H4 (cell line): Measurements from ENCODE around the gene CNTNAP3B. TPM values are rescaled to one million over a fixed set of nuclear protein-coding genes. Genes with fewer than 3 reads are reported as not detected.
A peak's percentile ranks its signal among the peaks of the same experiment; 100 is the strongest.
"Not testable (repeated sequence)": the region's sequence is repeated elsewhere in the genome, so short reads cannot be mapped to it uniquely, and the experiment has no call there.

Experiments
- DNase-seq: peaks from one replicate; pipeline ENCODE4 v3.0.0-alpha.2; 2015; ENCODE audit warnings: low spot score
- total RNA-seq: library from RNA; depleted of rRNA; stranded (reverse); fragments of >200 nt; shearing (Covaris generic); gene quantifications from 2 replicates; pipeline ENCODE4 v1.2.3, GENCODE V29; 2014; rRNA removed

CNTNAP3B gene
- 23.1 and 23.4 TPM in 2 replicates for total RNA-seq

DNA sequence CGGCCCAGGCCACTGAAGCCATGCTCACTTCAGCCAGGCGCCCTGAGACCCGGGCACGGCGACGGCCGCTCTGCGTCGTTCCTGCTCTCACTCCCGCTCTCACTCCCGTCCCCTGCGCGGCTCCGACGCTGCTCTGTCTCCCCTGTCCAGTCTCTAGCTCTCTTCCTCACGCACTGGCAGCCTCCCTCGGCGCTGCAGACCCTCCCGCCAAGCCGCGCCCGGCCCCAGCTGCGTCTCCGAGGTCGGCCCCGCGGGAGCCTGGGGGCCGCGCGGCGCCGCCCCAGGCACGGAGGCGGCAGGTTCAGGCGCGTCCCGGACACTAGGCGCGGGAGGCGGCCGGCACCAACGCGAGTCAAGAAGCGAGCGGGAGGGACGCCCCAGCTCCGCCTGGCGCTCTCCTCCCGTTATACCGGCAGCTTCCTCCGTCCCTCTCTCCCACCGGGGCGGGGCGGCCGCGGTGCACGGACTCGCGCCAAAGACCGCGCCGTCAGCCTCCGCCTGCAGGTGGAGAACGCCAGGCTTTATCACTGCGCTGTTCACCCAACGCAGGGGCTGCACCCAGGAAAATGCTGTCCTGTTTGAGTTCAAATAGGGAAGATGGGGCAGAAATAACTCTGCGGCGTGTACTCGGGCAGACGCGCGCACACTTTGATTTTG, at the start of gene CNTNAP3B:
Gene CNTNAP3B, minus strand, starts transcription at position 354 of the 657 bp plus-strand sequence. Its CDS starts 332 bp downstream, at position 22.
- not testable (repeated sequence) for DNase-seq

DNA sequence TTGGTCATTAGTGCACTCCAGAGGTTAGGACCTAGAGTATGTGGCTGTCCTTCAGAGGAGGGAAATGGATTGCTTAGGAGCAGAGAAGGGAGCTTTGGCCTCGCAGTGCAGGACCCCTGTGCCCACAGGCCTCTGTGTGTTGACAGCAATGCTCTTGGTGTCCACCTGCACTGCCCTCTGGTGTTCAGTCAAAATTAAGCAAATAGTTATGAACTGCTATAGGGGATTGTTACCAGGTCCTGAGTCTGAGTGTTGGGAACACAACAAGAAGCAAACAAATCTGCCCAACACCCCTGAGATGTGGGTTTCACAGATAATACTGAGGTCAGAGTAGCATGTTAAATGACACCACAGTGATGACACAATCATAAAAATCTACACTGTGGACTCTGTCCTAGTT, 31.1 kb upstream of the CNTNAP3B start:
- peak; percentile 32 for DNase-seq

DNA sequence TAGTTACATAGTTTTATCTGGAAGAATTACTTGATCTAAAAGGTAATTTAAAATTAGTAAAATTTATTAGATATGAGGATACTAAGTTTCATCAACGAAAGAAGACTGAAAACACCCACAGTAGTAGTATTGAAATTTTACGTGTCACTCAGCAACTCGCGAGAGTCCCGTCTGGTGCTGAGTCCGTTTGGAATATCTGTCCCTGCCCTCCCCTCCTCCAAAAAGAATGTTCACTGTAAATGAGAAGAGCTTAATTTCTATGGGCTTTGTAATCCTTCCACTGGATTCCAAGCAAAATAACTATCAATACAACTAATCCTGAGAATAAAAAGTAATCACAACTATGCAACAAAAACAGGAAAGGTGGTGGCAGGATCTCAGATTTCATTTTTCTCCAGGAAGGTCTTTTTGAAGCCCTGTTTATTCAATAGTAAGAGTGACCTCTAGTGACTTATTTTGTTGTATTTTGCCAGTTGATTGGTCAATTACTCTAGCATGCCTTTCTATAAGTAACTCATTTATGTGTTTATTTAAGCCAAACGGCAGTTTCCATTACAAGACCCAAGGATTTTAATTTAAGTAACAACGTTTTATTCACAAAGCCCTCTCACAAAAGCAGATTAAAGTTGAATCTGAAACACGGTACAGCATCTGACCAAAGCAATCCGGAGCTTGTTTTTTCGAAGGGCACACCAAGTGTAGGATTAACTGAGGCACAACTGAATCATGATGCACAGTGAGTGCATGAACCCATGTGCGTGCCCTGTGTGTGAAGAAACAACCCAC, 2.0 kb downstream of the CNTNAP3B start:
- peak; percentile 57 for DNase-seq

DNA sequence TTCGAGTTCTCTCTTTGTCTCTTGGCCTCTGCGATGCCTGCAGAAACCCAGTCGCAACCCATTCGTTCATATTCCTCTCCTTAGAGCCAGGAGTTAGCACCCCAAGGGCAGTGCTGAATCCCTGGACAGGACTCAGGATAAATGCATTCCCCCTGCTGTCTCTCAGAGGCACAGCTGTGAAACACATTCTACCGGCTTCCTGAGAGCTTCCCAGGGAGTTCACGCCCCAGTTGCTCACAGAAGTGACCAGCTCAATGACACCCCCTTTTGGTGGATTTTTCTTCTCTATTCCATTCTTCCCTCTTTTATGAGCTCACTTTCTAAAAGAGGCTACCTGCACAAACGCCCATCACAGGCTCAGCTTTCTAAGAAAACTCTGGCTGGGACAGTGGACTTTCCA, 8.2 kb downstream of the CNTNAP3B start:
- not testable (repeated sequence) for DNase-seq

DNA sequence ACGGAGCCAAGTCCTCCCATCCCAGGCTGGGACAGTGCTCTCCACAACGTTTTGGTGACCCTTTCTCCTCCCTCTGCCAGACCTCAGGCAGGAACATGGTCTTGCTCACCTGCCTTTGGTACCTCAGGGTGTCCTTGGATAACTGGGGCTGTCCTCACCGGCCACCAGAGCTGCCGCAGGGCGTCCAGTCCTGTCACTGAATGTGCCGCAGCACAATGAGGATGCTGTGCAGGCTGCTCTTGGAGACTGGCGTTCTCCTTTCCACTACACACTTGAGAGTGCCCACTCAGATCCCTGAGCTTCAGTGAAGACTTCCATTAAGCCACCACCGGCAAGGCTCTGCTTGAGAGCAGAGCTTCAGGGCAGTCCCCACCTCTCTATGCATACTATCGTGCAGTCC, 33.3 kb downstream of the CNTNAP3B start:
- DNase-seq = not testable (repeated sequence)

DNA sequence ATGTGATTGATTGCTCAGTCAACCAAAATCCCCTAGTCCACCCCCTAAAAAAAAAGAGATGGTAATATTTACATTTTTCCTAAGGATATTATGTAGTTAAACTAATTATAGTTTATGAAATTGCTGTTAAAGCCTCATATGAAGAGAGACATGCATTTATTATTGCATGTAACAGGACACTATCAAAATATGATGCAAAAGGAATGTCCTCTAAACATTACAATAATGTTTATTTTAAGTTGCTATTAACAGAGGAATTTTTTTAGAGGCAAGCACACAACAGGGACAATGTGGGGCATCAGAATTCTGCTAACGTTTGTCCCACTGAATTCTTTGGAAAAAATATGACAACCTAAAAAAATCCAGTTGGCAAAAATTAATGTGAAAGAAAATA, 44.7 kb downstream of the CNTNAP3B start:
- DNase-seq = not testable (repeated sequence)

DNA sequence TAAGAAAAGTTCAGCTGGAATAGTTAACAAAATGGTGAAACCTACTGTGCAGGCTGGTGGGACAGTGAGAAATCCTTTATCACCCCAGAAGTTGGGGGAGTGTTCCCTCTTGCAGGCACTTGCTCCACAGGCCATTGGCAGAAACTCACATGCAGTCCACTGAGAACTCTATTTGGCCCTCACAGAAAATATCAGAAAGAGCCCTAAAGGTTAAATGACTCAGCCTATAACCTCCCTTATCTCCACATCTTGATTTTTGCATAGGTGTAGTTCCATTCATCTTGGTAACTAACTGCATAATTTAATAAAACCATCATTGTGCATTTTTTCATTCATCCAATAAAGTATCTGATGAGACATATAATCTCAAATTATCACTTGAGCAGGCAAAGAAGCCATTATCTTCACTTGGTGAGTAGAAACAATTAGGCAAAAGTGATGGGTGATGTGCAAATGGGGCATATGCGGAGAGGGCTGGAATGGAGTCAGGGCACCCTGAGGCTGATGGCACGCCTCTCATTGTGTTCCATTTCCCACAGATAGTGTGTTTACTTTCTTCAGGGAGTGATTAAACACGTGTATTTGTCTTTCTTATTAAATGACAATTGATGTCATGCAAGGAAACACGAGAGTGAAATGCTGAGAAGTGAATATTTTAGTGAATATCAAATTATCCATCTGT, 45.2 kb downstream of the CNTNAP3B start:
- not testable (repeated sequence) for DNase-seq

DNA sequence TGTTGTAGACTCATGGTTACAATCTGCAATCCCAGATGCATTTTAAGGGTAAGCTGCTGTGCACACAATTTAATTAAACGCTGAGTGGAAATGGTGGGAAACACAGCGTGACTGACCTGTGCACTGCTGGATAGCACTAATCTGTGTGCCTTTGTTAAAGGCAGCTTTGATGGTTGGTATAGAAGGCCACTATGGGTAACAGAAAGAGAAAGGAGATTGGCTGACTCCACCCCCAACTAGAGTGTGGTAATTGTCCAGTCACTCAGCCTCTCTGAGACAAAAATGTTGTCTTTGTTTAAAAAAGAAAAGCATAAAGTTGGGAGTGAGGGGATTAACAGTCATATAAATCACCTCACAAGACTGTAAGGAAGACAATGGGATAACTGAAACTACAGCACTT, 48.9 kb downstream of the CNTNAP3B start:
- peak; percentile 2 for DNase-seq

DNA sequence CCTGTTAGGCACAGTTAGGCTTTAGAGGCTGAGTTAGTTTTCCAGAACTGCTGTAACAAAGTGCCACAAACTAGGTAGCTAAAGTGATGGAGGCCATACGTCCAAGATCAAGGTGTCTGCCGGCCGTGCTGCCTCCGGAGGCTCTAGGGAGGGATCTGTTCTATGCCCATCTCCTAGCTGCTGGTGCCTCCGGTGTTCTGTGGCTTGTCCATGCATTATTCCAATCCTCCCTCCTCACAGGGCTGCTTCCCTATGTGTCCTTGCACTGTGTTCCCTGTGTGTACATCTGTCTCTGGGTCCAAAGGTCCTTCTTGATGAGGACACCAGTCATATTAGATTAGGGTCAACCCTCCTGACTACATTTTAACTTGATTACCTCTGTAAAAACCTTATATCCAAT, 54.4 kb downstream of the CNTNAP3B start:
- DNase-seq = not testable (repeated sequence)

DNA sequence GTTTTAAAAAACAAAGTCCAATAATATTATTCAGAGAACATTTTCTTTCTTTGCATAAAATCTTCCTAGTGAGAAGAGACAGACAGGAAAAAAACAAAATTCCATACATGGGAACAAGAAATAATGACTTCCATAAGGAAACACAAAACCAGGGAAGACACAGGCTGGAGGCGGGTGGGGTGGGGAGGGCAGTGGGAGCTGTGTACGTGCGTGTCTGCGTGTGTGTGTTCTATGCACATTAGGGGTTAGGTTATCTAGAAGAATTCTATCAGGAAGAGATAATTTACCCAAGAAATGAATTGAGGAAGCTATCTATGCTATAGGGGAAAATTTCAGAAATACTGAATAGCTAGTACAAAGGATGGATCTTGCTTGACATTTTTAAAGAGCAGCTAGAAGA, 58.2 kb downstream of the CNTNAP3B start:
- DNase-seq = not testable (repeated sequence)

DNA sequence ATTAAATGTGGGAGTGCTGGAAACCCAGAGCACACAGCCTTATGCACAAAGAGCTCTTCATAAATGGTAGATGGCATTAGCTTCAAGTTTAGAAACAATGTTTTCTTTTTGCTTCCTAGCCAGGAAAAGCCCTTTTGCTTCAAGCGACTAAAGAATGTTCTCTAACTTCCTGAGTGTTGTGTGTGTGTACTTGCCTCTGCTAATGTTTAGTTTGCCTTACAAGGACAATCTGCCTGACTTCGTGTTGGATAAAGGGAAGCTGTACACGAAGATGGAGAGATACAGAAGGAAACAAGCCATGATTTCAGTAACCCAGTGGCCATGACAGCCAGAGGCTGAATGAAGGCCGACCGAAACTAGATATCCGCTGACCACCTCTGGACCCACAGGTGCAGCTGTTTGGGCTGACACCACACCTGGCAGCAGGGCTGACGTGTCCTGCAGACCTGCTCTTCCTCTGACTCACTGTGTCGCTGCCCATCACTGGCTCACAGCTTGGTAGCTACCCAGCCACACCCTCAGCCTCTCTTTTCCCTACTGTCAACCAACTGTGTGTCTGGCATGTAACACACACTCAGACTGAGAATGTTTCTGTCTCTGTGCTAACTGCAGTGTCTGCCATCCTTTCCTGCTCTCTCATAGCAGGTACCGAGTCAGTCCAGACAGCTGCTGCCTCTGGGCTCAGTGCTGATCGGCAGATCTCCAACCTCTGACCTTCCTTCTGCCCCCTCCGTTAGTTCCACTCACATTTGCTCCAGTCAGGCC, 59.0 kb downstream of the CNTNAP3B start:
- DNase-seq = not testable (repeated sequence)

DNA sequence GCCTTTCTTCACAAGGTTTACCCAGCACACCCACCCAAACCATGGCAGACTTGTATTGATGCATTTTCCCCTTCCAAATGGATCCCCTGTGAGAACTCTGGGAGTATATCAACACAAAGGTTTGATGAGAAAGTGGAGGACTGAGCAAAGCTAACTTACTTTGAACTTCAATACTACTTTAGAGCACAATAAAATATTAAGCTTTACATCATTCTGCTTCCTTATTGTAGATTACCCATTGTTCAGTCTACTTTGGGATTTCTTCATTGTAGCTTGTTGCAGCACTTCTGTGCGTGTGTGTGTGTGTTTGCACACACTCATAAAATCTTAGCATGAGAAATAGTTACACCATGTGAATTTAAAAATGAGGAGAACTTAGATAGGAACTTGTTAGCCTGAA, 75.4 kb downstream of the CNTNAP3B start:
- DNase-seq = peak; percentile 0

DNA sequence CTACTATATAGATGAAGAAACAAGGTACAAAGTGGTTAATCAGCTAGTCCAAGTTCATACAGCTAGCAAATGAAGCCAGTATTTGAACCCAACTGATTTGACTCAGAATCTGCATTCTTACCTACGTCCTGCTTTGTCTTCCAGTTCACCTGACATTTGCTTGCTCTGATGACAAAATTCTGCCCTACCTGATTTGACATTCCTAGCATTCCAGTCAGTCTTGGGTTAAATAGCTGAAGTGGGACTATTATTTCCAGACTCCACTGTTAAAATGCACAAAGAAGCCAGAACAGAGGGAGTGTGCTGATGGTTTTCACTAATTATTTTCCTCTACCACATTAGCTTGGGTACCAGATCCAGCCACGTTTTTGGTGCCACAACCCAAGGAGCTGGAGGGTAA, 78.5 kb downstream of the CNTNAP3B start:
- DNase-seq = not testable (repeated sequence)

DNA sequence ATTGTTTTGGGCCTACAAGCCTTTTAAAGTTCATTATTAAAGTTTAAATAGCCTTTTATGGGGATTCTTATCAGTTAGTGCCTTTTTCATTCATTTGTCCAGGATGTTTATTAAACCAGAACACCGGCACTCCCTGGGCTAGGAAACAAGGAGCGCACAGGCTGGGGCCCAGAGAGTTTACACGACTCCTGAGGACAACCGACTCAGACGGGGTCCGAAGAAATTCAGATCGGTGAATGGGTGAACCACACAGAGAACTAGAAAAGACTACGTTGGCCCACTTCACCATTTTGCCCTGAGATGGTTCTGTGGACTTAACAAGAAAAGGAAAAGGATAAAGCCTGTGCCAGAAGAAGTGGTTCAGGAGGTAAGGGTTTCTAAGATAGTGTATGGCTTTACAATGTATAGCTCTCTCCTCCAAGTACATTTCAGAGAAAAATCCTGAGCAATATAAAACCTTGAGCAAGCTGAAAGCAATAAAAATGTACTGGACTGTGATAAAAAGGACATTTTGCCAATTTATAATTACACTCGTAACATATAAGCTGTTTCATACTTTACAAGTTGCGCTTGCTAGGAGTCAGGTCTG, 84.7 kb downstream of the CNTNAP3B start:
- DNase-seq = peak; percentile 0

DNA sequence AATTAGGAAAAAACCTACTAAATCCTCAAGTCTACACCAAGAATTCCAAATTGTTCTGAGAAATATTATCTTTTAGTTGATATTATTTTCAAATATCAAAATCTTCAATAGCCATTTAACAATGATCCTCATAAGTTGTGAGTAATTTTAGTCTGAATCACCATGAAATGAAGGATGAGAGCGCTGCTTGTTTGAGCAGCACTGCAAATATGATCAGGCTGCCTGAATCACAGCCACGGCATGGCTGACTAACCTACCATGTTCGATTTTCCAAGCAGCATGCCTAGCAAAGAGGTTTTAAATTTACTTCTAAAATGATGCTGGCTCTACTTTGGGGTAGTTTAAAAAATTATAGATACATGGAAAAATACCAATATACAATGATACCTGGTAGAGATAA, 95.7 kb downstream of the CNTNAP3B start:
- not testable (repeated sequence) for DNase-seq

DNA sequence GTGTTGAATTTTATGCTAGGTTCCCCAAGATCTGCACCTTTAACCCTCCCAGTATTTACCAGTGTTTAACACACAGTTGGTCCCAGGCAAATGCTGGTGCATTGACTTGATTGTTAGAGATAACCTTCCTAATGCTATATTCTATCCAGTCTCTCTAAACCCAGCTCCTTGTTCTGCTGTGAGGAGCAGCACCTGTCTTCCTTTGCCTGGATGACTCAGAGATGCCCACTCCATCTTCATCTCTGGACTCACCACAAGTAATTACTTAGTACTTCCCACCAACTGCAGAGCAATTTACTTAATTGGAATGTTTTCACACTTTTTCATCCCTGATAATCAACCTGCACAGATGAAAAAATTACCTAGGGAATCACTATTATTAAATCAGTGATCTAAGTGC, 108.6 kb downstream of the CNTNAP3B start:
- not testable (repeated sequence) for DNase-seq

DNA sequence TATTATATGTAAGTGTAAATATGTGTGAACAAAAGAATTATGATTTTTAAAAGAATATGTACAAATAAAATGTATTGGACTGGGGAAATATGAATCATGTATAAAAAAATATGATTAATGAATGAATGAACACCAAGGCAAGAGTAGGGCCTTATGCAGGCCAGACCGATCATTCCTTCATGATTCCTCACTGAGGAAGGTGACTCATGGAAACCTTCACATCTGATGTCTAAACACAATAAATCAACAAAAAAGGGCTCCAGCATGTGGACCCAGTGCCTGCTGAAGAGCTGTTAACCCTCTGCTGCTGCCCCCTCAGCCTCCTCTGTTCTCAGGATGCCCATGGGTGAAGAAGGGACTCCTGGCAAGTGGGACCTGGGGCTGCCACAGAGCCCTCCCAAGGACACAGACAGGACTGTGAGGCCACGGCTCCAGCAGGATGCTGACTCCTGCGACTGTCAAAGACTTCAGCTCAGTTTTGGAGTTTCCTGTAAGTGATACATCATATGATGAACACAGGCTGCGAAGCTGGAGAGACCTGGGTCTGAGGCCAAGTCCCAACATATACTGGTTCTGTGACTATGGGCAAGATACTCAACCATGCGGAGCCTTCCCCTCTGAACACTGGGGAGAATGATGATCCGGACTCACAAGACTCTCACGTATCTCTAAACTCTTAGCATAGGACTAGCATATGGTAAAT, 110.9 kb downstream of the CNTNAP3B start:
- DNase-seq = not testable (repeated sequence)

DNA sequence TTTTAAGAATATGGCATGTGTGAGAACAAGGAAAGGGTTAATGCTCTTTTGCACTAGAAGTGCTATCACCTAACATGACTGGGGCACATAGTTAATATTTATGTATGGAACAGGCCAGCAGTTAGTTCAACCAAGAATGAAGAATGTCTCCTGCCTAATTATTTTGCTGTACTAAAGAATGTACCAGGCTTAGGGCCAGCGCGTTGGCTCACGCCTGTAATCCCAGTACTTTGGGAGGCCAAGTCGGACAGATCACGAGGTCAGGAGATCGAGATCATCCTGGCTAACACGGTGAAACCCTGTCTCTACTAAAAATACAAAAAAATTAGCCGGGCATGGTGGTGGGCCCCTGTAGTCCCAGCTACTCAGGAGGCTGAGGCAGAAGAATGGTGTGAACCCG, 114.9 kb downstream of the CNTNAP3B start:
- not testable (repeated sequence) for DNase-seq

DNA sequence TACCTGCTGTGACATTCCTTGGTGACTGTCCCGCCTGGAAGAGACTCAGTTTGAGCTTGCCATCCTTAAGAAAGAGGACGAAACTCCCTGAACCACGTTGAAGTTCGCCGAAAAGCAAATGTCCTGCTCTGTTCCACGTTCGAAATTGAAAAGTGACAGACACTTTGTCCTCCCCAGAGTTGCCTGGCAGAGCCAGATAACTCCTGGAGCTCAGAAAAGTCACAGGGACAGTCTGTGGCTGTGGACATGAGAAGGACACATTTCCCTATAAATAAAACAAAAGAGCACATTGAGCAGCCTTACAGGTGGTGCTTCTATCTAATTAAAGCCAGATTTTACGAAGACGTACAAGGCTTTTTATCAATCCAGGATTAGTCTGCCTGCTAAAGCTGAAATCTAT, 137.6 kb downstream of the CNTNAP3B start:
- not testable (repeated sequence) for DNase-seq

DNA sequence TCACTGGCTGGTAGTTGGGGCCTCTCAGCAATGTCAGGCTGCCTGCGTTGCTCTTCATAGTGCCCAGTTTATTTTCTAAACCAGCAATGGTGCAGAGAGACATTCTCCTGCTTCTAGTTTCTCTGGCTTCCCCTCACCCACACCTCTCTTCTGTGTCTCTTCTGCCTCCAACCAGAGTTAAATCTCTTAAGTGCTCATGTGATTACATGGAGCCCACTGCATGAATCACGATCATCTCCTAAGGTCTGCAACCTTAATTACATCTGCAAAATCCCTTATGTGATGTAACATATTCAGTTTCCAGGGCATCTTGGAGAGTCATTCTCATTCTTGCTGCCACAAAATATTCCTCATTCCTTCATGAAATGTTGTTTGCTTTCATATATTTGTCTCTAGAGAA, 149.0 kb downstream of the CNTNAP3B start:
- DNase-seq = not testable (repeated sequence)
